Spleen (tissue), 11 donors: ENCODE data around the gene USP36. TPM values are rescaled to one million over a fixed set of nuclear protein-coding genes. Genes with fewer than 3 reads are reported as not detected.

Source experiments
- DNase-seq: peaks from one replicate; pipeline ENCODE4 v3.0.0-alpha.2; 2020
- H3K27ac ChIP-seq, 8 donors: fragments of 200-600 bp; sonication (generic) in 7 of 8; 1 replicate in 4 of 8; 2 replicates in 4 of 8; pipeline versions ENCODE4 v1.5.0 to v1.8.0; 2016 to 2021; ENCODE audit warnings: inconsistent platforms in 4 of 8, mild to moderate bottlenecking in 4 of 8, moderate library complexity in 1 of 8
- H3K27me3 ChIP-seq, 7 donors: fragments of 200-600 bp; sonication (generic) in 6 of 7; replicated peaks in 1 of 7; 1 replicate in 4 of 7; 2 replicates in 3 of 7; pipeline versions ENCODE4 v1.5.0 to v1.8.0; 2016 to 2021; ENCODE audit warnings: inconsistent platforms in 3 of 7, mild to moderate bottlenecking in 1 of 7
- H3K36me3 ChIP-seq, 6 donors: fragments of 200-600 bp; sonication (generic) in 5 of 6; 1 replicate in 4 of 6; 2 replicates in 2 of 6; pipeline versions ENCODE4 v1.5.0 to v1.8.0; 2016 to 2021; ENCODE audit warnings: inconsistent platforms in 2 of 6
- H3K4me1 ChIP-seq, 6 donors: fragments of 200-600 bp; sonication (generic) in 5 of 6; 1 replicate in 3 of 6; 2 replicates in 3 of 6; pipeline versions ENCODE4 v1.5.0 to v1.8.0; 2016 to 2021; ENCODE audit warnings: inconsistent platforms in 3 of 6
- H3K4me3 ChIP-seq, 8 donors: fragments of 200-600 bp; sonication (generic) in 7 of 8; 1 replicate in 4 of 8; 2 replicates in 4 of 8; pipeline versions ENCODE4 v1.5.0 to v1.8.0; 2016 to 2021; ENCODE audit warnings: inconsistent platforms in 4 of 8, mild to moderate bottlenecking in 4 of 8, moderate library complexity in 2 of 8
- H3K9me3 ChIP-seq, 8 donors: fragments of 200-600 bp; sonication (generic) in 7 of 8; 1 replicate in 4 of 8; 2 replicates in 4 of 8; pipeline versions ENCODE4 v1.5.0 to v1.8.0; 2016 to 2021; ENCODE audit warnings: inconsistent platforms in 4 of 8
- POLR2A ChIP-seq, 3 donors: fragments of 450-650 bp; IDR thresholded peaks; one replicate each; pipeline ENCODE4 v1.5.1; 2017; ENCODE audit warnings: antibody characterized with exemption in 3 of 3, mild to moderate bottlenecking in 1 of 3
- POLR2AphosphoS5 ChIP-seq, 3 donors: sonication (generic); formaldehyde crosslinking; IDR thresholded peaks; one replicate each; pipeline ENCODE4 v1.5.1; 2017; ENCODE audit warnings: antibody characterized with exemption in 3 of 3
- WGBS, 5 donors: extraction: QIAGEN DNeasy Blood & Tissue Kit in 3 of 5; methylation state at CpG; one replicate each; pipeline versions ENCODE4 v1.1.5 to v1.1.7; 2013 to 2018; 5-methylcytosine and 5-hydroxymethylcytosine counted together
- intact Hi-C: fragments of 100-400 bp; cut with DNase I; formaldehyde crosslinking; loops from one replicate; pipeline ENCODE4 v1.15.0; 2023; ENCODE audit warnings: low total_unique reads
- polyA plus RNA-seq, 3 donors: library from polyadenylated mRNA; stranded (reverse); fragments of 200-250 nt; gene quantifications; one replicate each; pipeline ENCODE4 v1.2.1, GENCODE V29; 2013
- total RNA-seq, 7 donors: library from RNA; depleted of rRNA in 3 of 7; stranded (reverse); fragments of >200 nt in 3 of 7; fragmentation: NEBNext Ultra II Directional in 4 of 7; extraction: Animal tissue kit (Norgen Biotek cat#: 25700) in 4 of 7; gene quantifications; one replicate each; pipeline versions ENCODE4 v1.1.0 to v1.2.1, GENCODE V29; 2016 to 2021
- TF ChIP-seq, protein P1 (sequence below), 11 experiments: fragments of 200-600 bp in 7 of 11; fragments of 450-650 bp in 4 of 11; sonication (generic) in 4 of 11; IDR thresholded peaks in 8 of 11; conservative IDR thresholded peaks in 3 of 11; 1 replicate in 7 of 11; 2 replicates in 4 of 11; pipeline versions ENCODE4 v1.4.0 to v1.8.0; 2016 to 2021; ENCODE audit warnings: antibody characterized with exemption in 11 of 11, inconsistent platforms in 4 of 11, mild to moderate bottlenecking in 1 of 11
- donor health status: healthy with polysubstance abuse.
- donor health status: DM: no; HTN: no; CAD: no; lungs with moderate emphysema.
- donor health status: DM: no; HTN: no; CAD: no.
- donor health status: Bipolar disorder and iron deficiency.
- donor health status: healthy.
- donor health status: DM: no; HTN: no; CAD: no.
- donor health status: DM: yes; HTN: yes; CAD: no.

The USP36 gene
- total and polyA plus RNA-seq, 10 donors, result 13.4 to 95.0 (median 51.6) TPM

DNA sequence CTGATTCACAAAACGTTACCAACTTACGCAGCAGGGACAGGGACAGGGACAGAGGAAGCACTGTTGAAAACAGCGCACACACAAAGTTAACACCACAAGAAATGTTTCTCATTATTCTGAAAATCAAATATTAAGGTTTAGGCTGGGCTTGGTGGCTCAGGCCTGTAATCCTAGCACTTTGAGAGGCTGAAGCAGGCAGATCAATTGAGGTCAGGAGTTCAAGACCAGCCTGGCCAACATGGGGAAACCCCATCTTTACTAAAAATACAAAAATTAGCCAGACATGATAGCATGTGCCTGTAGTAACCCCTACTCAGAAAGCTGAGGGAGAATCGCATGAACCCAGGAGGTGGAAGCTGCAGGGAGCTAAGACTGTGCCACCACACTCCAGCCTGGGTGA, 62.7 kb downstream of the USP36 start:
- intact Hi-C loops, result no loop called here
- DNase-seq, result peak; percentile 41
- peaks cover 66 to 90% (median 84%) of the 10 kb centered on the region in 6 donors for H3K4me1 ChIP-seq
- peak overlapping the region; percentile 48 to 99 (median 98) for H3K27ac ChIP-seq
- no peaks in the 10 kb centered on the region for H3K36me3 ChIP-seq
- H3K27me3 ChIP-seq, result no peaks in the 10 kb centered on the region
- H3K9me3 ChIP-seq, result no peaks in the 10 kb centered on the region
- H3K4me3 ChIP-seq, result peak overlapping the region in 1 of 8 donors; percentile 24
- 52 to 69% (median 58%) methylated on average over 4 of the region's 4 CpGs for WGBS, 5 donors
- TF ChIP-seq, protein P1, sequence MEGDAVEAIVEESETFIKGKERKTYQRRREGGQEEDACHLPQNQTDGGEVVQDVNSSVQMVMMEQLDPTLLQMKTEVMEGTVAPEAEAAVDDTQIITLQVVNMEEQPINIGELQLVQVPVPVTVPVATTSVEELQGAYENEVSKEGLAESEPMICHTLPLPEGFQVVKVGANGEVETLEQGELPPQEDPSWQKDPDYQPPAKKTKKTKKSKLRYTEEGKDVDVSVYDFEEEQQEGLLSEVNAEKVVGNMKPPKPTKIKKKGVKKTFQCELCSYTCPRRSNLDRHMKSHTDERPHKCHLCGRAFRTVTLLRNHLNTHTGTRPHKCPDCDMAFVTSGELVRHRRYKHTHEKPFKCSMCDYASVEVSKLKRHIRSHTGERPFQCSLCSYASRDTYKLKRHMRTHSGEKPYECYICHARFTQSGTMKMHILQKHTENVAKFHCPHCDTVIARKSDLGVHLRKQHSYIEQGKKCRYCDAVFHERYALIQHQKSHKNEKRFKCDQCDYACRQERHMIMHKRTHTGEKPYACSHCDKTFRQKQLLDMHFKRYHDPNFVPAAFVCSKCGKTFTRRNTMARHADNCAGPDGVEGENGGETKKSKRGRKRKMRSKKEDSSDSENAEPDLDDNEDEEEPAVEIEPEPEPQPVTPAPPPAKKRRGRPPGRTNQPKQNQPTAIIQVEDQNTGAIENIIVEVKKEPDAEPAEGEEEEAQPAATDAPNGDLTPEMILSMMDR (IDR thresholded peaks at IDR 0.05 in 8 of 11, conservative IDR thresholded peaks at IDR 0.05 in 3 of 11), result no peak
- peak in 1 of 3 donors; percentile 24 for TF ChIP-seq POLR2AphosphoS5 (IDR thresholded peaks at IDR 0.05)
- TF ChIP-seq POLR2A (IDR thresholded peaks at IDR 0.05), result no peak

DNA sequence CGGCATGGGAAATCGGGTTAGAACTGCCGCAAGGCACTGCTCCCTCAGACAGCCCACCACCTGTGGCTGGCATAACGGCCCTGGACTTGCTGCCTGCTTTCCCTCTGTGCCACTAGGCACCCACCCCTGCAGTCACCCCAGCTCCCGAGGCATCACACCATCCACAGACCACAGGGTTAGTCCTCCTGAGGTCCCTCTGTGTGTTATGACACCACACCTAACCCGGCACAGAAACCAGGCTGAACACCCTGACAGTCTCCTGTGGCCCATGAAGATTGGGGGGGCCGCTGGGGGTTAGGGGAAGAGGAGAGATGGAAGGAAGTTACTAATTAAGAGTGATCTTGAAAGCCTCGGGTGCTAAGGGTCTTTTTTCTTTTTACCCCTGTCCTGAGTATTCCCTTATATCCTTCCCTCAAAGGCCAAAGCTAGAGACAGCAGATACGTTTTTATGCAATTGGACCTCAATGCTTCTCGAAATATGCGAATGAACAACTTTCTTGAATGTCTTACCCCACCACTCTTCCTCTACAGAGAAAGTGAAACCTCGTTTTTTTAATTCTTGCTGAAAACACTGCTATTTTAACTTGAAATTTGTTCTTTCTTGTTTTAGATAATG, 65.5 kb downstream of the USP36 start:
- TF ChIP-seq POLR2AphosphoS5 (IDR thresholded peaks at IDR 0.05) (peak; percentile 49 to 70 (median 57)), POLR2A (IDR thresholded peaks at IDR 0.05) (no peak)
- 12 to 26% (median 18%) methylated on average over 12 of the region's 12 CpGs for WGBS, 5 donors
- peak; percentile 89 for DNase-seq
- Histone ChIP-seq H3K4me3 (peak overlapping the region in 7 of 8 donors; percentile 11 to 64 (median 20)), H3K9me3 (no peaks in the 10 kb centered on the region), H3K27me3 (no peaks in the 10 kb centered on the region), H3K36me3 (peaks cover 0 to 12% (median 0%) of the 10 kb centered on the region in 6 donors), H3K27ac (peak overlapping the region; percentile 79 to 99 (median 92)), H3K4me1 (peaks cover 85 to 100% (median 98%) of the 10 kb centered on the region in 6 donors)
- intact Hi-C loops, result no loop called here

DNA sequence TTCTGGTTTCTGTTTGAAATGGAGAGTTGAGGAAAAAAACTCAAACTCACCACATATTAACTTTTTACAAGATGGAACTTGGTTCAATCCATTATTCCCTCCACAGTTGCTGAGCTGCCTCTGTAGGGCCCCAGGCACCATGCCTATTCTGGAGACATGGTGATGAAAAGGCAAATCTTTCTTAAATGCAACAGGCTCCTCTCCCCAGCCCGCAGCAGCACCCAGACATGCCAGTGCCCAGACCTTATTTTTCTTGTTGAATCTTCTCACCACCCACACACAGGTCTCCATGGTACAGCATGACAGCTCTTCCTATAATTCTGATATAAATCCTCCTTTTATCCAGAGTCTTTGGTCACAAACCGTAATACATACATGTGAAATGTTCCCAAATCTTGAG, 66.2 kb downstream of the USP36 start:
- no peaks in the 10 kb centered on the region for H3K9me3 ChIP-seq
- peak; percentile 70 for DNase-seq
- no peaks in the 10 kb centered on the region for H3K27me3 ChIP-seq
- 22 to 50% (median 31%) methylated on average over 2 of the region's 2 CpGs for WGBS, 5 donors
- TF ChIP-seq POLR2AphosphoS5 (IDR thresholded peaks at IDR 0.05) (no peak), POLR2A (IDR thresholded peaks at IDR 0.05) (no peak)
- TF ChIP-seq, protein P1 (IDR thresholded peaks at IDR 0.05 in 8 of 11, conservative IDR thresholded peaks at IDR 0.05 in 3 of 11), result no peak
- intact Hi-C loops, result no loop called here
- peaks cover 0 to 12% (median 0%) of the 10 kb centered on the region in 6 donors for H3K36me3 ChIP-seq
- peaks cover 81 to 100% (median 98%) of the 10 kb centered on the region in 6 donors for H3K4me1 ChIP-seq
- H3K27ac ChIP-seq, result peak overlapping the region; percentile 79 to 99 (median 92)
- peak overlapping the region in 5 of 8 donors; percentile 11 to 64 (median 24) for H3K4me3 ChIP-seq

DNA sequence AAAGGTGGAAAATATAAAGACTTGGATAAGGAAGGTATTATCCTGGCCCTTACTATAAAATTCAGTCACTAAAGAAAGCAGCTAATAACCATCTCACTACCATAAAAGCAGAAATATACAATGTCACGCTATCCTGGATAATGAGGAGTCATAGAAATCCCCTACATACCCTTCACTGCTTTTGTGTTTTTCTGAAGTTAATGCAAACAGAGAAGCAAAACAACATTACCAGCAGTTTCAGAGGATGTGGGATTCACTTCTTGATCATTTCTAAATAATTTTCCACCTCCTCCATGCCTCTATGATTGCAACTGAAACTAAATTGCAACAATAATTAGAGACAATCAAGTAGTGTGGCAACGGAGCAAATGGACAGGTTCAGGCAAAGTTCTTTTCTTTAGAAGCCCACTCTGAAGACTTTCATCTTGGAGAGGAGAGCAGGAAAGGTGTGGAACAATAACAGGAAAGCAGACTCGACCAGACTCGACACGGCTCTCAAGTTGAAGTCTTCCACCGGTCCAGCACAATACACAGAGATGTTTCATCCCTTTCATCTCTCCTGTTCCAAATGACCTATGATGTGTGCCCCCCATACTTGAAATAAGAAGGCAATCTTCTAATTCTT, 68.7 kb downstream of the USP36 start:
- intact Hi-C loops, result no loop called here
- peaks cover 0 to 12% (median 0%) of the 10 kb centered on the region in 6 donors for H3K36me3 ChIP-seq
- H3K9me3 ChIP-seq, result no peaks in the 10 kb centered on the region
- DNase-seq, result no peak
- H3K27me3 ChIP-seq, result no peaks in the 10 kb centered on the region
- peak overlapping the region in 3 of 8 donors; percentile 2 to 44 (median 16) for H3K4me3 ChIP-seq
- 11 to 26% (median 21%) methylated on average over 6 of the region's 6 CpGs for WGBS, 5 donors
- no peak for TF ChIP-seq POLR2A (IDR thresholded peaks at IDR 0.05)
- TF ChIP-seq, protein P1 (IDR thresholded peaks at IDR 0.05 in 8 of 11, conservative IDR thresholded peaks at IDR 0.05 in 3 of 11), result no peak
- TF ChIP-seq POLR2AphosphoS5 (IDR thresholded peaks at IDR 0.05), result no peak
- peak overlapping the region; percentile 23 to 99 (median 92) for H3K27ac ChIP-seq
- peaks cover 71 to 100% (median 98%) of the 10 kb centered on the region in 6 donors for H3K4me1 ChIP-seq
